Fibroblast of skin of abdomen (primary cell): Measurements from ENCODE around the gene RIN3.

ENCODE experiments used
- DNase-seq: peaks from one replicate; pipeline ENCODE4 v3.0.0-alpha.2; 2013

RIN3 gene

GRCh38 chr14:92724516-92725340, 211.1 kb downstream of the RIN3 start:
- no peak for DNase-seq

GRCh38 chr14:92726135-92726932, 212.8 kb downstream of the RIN3 start:
- peak; percentile 45 for DNase-seq

- DNase-seq = no peak
Observed at GRCh38 chr14:92726933-92727262, 213.3 kb downstream of the RIN3 start.

GRCh38 chr14:92728759-92729364, 215.3 kb downstream of the RIN3 start:
- no peak for DNase-seq

GRCh38 chr14:92729634-92730358, 216.2 kb downstream of the RIN3 start:
- DNase-seq = peak; percentile 90

GRCh38 chr14:92731622-92732115, 218.1 kb downstream of the RIN3 start:
- DNase-seq = no peak

- DNase-seq = no peak
Observed at GRCh38 chr14:92733007-92733406, 219.4 kb downstream of the RIN3 start.

GRCh38 chr14:92734618-92735017, 221.0 kb downstream of the RIN3 start:
- DNase-seq = no peak

- no peak for DNase-seq
Observed at GRCh38 chr14:92735344-92735743, 221.8 kb downstream of the RIN3 start.

- no peak for DNase-seq
Observed at GRCh38 chr14:92737206-92737605, 223.6 kb downstream of the RIN3 start.

- DNase-seq = no peak
Observed at GRCh38 chr14:92737619-92738188, 224.1 kb downstream of the RIN3 start.
